Measurements from ENCODE around the gene CCDC88B. TPM values are rescaled to one million over a fixed set of nuclear protein-coding genes. Genes with fewer than 3 reads are reported as not detected.

CCDC88B gene
- total and polyA plus RNA-seq, 9 of the 15 experiments (the other 6 are each of a cell fraction or from before 2014, with no cell fraction given), result 0.13 to 18.1 (median 7.9) TPM

- peak; percentile 10; the same call in 1 of the 2 replicates for TF ChIP-seq HBP1 (CRISPR knock-in tag; IDR thresholded peaks at IDR 0.05)
- no peak for TF ChIP-seq GABPB1 (CRISPR knock-in tag; IDR thresholded peaks at IDR 0.05)
- no peak for TF ChIP-seq SREBF2 (CRISPR knock-in tag; IDR thresholded peaks at IDR 0.05)
- no peak for TF ChIP-seq ZNF511 (CRISPR knock-in tag; IDR thresholded peaks at IDR 0.05)
- no peak for TF ChIP-seq SP2 (IDR thresholded peaks at IDR 0.05; ENCODE audit: extremely low read depth, low read depth, low read length, poor library complexity, severe bottlenecking)
- TF ChIP-seq EWSR1 (IDR thresholded peaks at IDR 0.05; ENCODE audit: borderline replicate concordance, low read depth, partially characterized antibody), result no peak
- TF ChIP-seq ARID3B (CRISPR knock-in tag; IDR thresholded peaks at IDR 0.05; ENCODE audit: borderline replicate concordance), result no peak
- no peak for TF ChIP-seq BMI1 (IDR thresholded peaks at IDR 0.05; ENCODE audit: low read length)
- no peak for TF ChIP-seq ZBTB11 (CRISPR knock-in tag; IDR thresholded peaks at IDR 0.05)
- no peak for TF ChIP-seq ZBTB34 (CRISPR knock-in tag; IDR thresholded peaks at IDR 0.05)
- TF ChIP-seq ATF7 (IDR thresholded peaks at IDR 0.05), result no peak
- TF ChIP-seq PPARD (CRISPR knock-in tag; IDR thresholded peaks at IDR 0.05), result no peak
These were observed 16.8 kb downstream of the CCDC88B start (continued) for GRCh38 chr11:64356498-64357411.
